ENCODE measurements around the gene POLD4. TPM values are rescaled to one million over a fixed set of nuclear protein-coding genes. Genes with fewer than 3 reads are reported as not detected.

The POLD4 gene
- total and polyA plus RNA-seq, 4 donors = 18.8 to 246 (median 86.0) TPM

- TF ChIP-seq, protein P1, sequence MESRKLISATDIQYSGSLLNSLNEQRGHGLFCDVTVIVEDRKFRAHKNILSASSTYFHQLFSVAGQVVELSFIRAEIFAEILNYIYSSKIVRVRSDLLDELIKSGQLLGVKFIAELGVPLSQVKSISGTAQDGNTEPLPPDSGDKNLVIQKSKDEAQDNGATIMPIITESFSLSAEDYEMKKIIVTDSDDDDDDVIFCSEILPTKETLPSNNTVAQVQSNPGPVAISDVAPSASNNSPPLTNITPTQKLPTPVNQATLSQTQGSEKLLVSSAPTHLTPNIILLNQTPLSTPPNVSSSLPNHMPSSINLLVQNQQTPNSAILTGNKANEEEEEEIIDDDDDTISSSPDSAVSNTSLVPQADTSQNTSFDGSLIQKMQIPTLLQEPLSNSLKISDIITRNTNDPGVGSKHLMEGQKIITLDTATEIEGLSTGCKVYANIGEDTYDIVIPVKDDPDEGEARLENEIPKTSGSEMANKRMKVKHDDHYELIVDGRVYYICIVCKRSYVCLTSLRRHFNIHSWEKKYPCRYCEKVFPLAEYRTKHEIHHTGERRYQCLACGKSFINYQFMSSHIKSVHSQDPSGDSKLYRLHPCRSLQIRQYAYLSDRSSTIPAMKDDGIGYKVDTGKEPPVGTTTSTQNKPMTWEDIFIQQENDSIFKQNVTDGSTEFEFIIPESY (IDR thresholded peaks at IDR 0.05) = no peak
- TF ChIP-seq SP1 (IDR thresholded peaks at IDR 0.05) (no peak), FOXA1 (IDR thresholded peaks at IDR 0.05) (no peak), FOXA2 (IDR thresholded peaks at IDR 0.05) (no peak), RAD21 (IDR thresholded peaks at IDR 0.05) (no peak), YY1 (IDR thresholded peaks at IDR 0.05) (no peak), HNF4G (IDR thresholded peaks at IDR 0.05) (no peak), JUND (IDR thresholded peaks at IDR 0.05) (no peak)
- TF ChIP-seq, protein P2, sequence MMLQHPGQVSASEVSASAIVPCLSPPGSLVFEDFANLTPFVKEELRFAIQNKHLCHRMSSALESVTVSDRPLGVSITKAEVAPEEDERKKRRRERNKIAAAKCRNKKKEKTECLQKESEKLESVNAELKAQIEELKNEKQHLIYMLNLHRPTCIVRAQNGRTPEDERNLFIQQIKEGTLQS (IDR thresholded peaks at IDR 0.05) = no peak
- TF ChIP-seq, protein P3, sequence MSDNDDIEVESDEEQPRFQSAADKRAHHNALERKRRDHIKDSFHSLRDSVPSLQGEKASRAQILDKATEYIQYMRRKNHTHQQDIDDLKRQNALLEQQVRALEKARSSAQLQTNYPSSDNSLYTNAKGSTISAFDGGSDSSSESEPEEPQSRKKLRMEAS (IDR thresholded peaks at IDR 0.05) = no peak
These were observed 41.7 kb downstream of the POLD4 start (continued) for GRCh38 chr11:67311556-67312082.

DNA sequence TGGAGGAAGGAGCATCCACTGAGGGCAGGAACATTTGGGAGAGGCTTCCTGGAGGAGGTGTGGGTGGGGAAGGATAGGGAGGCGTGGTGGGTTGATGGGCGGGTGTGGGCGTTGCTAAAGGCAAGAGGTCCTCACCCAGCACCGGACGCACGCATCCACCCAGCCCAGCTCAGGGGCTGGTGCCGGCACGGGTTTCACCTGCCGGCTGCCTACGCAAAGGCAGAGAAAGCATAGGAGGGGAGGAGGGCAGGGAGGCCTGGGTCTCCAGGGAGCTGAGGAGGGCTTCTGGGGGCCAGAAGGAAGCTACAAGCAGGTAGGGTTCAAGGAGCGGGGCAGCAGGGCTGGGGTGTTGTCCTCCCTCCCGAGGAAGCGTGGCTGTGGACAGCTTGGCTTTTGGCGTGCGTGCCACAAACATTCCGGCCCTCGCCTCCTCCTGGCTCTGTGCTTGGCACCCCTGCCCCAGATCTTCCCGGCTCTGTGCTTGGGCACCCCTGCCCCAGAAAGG is 42.2 kb downstream of the POLD4 start:
- 91% methylated on average over 18 of the region's 18 CpGs for WGBS
- peaks cover 5 to 15% (median 6%) of the 10 kb centered on the region in 4 donors for H3K36me3 ChIP-seq (ENCODE audit: control insufficient read depth in 4 of 4, insufficient read depth in 3 of 4, low read depth in 1 of 4, low read length in 3 of 4)
- no peaks in the 10 kb centered on the region for H3K9me3 ChIP-seq (ENCODE audit: control insufficient read depth in 4 of 4, low read length in 3 of 4)
- no peaks in the 10 kb centered on the region for H3K4me1 ChIP-seq (ENCODE audit: control insufficient read depth in 4 of 4, insufficient read depth in 4 of 4, low read length in 3 of 4)
- H3K27me3 ChIP-seq (ENCODE audit: control insufficient read depth in 4 of 4, insufficient read depth in 4 of 4, low read length in 3 of 4) = no peaks in the 10 kb centered on the region
- H3K27ac ChIP-seq (ENCODE audit: low read depth in 1 of 2, low read length in 2 of 2) = no peak overlapping the region
- H3K9ac ChIP-seq (ENCODE audit: low read depth in 1 of 2, low read length in 2 of 2) = no peak overlapping the region
- TF ChIP-seq HNF4A (conservative IDR thresholded peaks at IDR 0.05) = no peak
- TF ChIP-seq TAF1 (conservative IDR thresholded peaks at IDR 0.05) = no peak
- TF ChIP-seq, protein P4, sequence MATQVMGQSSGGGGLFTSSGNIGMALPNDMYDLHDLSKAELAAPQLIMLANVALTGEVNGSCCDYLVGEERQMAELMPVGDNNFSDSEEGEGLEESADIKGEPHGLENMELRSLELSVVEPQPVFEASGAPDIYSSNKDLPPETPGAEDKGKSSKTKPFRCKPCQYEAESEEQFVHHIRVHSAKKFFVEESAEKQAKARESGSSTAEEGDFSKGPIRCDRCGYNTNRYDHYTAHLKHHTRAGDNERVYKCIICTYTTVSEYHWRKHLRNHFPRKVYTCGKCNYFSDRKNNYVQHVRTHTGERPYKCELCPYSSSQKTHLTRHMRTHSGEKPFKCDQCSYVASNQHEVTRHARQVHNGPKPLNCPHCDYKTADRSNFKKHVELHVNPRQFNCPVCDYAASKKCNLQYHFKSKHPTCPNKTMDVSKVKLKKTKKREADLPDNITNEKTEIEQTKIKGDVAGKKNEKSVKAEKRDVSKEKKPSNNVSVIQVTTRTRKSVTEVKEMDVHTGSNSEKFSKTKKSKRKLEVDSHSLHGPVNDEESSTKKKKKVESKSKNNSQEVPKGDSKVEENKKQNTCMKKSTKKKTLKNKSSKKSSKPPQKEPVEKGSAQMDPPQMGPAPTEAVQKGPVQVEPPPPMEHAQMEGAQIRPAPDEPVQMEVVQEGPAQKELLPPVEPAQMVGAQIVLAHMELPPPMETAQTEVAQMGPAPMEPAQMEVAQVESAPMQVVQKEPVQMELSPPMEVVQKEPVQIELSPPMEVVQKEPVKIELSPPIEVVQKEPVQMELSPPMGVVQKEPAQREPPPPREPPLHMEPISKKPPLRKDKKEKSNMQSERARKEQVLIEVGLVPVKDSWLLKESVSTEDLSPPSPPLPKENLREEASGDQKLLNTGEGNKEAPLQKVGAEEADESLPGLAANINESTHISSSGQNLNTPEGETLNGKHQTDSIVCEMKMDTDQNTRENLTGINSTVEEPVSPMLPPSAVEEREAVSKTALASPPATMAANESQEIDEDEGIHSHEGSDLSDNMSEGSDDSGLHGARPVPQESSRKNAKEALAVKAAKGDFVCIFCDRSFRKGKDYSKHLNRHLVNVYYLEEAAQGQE (IDR thresholded peaks at IDR 0.05) = no peak
- no peak for TF ChIP-seq EGR1 (IDR thresholded peaks at IDR 0.05; ENCODE audit: low read depth in 2 of 2)
- TF ChIP-seq JUND (IDR thresholded peaks at IDR 0.05) = no peak
- TF ChIP-seq, protein P1 (IDR thresholded peaks at IDR 0.05) = no peak
- TF ChIP-seq, protein P2 (IDR thresholded peaks at IDR 0.05) = no peak
- no peak for TF ChIP-seq FOXA1 (IDR thresholded peaks at IDR 0.05)
- TF ChIP-seq CTCF (IDR thresholded peaks at IDR 0.05; ENCODE audit: low read depth, low read length, missing input control) = no peak
- TF ChIP-seq FOXA2 (IDR thresholded peaks at IDR 0.05) = no peak
- no peak for TF ChIP-seq GABPA (IDR thresholded peaks at IDR 0.05 in 1 of 2, conservative IDR thresholded peaks at IDR 0.05 in 1 of 2)
- no peak for TF ChIP-seq SP1 (IDR thresholded peaks at IDR 0.05)
- TF ChIP-seq, protein P3 (IDR thresholded peaks at IDR 0.05) = no peak
- TF ChIP-seq NR2F2 (IDR thresholded peaks at IDR 0.05) = no peak
- TF ChIP-seq RAD21 (IDR thresholded peaks at IDR 0.05) = no peak
- TF ChIP-seq YY1 (IDR thresholded peaks at IDR 0.05) = no peak
- TF ChIP-seq RXRA (IDR thresholded peaks at IDR 0.05) = no peak
- no peak for TF ChIP-seq HNF4G (IDR thresholded peaks at IDR 0.05)
- no peak overlapping the region for H3K4me3 ChIP-seq (ENCODE audit: low read depth in 1 of 3, low read length in 3 of 3)
- no peak for DNase-seq (ENCODE audit: low spot score)
